Panc1 (cell line): Measurements from ENCODE around the gene TPSG1. TPM values are rescaled to one million over a fixed set of nuclear protein-coding genes. Genes with fewer than 3 reads are reported as not detected.
A peak's percentile ranks its signal among the peaks of the same experiment; 100 is the strongest.

ENCODE experiments used
- ATAC-seq: fragments of 200-7000 bp; cut with Tn5 transposase; 2 replicates; pipeline ENCODE4 v1.9.1; 2020; ENCODE audit warnings: mild to moderate bottlenecking, moderate library complexity
- BruUV-seq: library from RNA; stranded (reverse); fragments of 400-500 nt; replicated peaks from 2 replicates; lab custom pipeline; 2021; lab: Mats Ljungman, UMichigan
- CTCF ChIA-PET: fragments of 300-600 bp; sonication (Branson Sonifier 250); formaldehyde crosslinking; loops from one replicate; lab custom pipeline; 2022; ENCODE audit warnings: antibody characterized with exemption; lab: Charles Lee
- POLR2A ChIA-PET: fragments of 300-600 bp; sonication (Branson Sonifier 250); formaldehyde crosslinking; loops from one replicate; lab custom pipeline; 2022; ENCODE audit warnings: antibody characterized with exemption; lab: Charles Lee
- DNase-seq: peaks from one replicate; pipeline ENCODE4 v3.0.0-alpha.2; 2010; ENCODE audit warnings: low read depth, low spot score
- H3K27ac ChIP-seq: 2 replicates; pipeline ENCODE4 v1.5.1; 2011; ENCODE audit warnings: mild to moderate bottlenecking, low read length, inconsistent platforms
- H3K27me3 ChIP-seq: fragments of 200-500 bp; sonication (Bioruptor generic); 2 replicates; pipeline ENCODE4 v1.6.0; 2014; ENCODE audit warnings: low read length, inconsistent platforms; ENCODE audit not compliant: control insufficient read depth, insufficient read depth
- H3K36me3 ChIP-seq: fragments of 200-500 bp; sonication (Bioruptor generic); 2 replicates; pipeline ENCODE4 v1.5.1; 2014; ENCODE audit warnings: inconsistent platforms, mild to moderate bottlenecking, low read length, moderate library complexity; ENCODE audit not compliant: control insufficient read depth, insufficient read depth
- H3K4me1 ChIP-seq: 2 replicates; pipeline ENCODE4 v1.5.1; 2011; ENCODE audit warnings: inconsistent platforms, mild to moderate bottlenecking, low read length, moderate library complexity; ENCODE audit not compliant: control insufficient read depth, insufficient read depth
- H3K4me3 ChIP-seq, 2 experiments: 2 replicates each; pipeline ENCODE4 v1.5.1; 2011 to 2012; ENCODE audit warnings: low read depth in 2 of 2, low read length in 2 of 2, mild to moderate bottlenecking in 2 of 2, inconsistent platforms in 1 of 2, moderate library complexity in 1 of 2
- H3K9me3 ChIP-seq: fragments of 200-500 bp; sonication (Bioruptor generic); 2 replicates; pipeline ENCODE4 v1.5.1; 2014; ENCODE audit warnings: low read depth, mild to moderate bottlenecking, inconsistent platforms, low read length, moderate library complexity; ENCODE audit not compliant: control insufficient read depth, insufficient read depth
- POLR2AphosphoS5 ChIP-seq: IDR thresholded peaks from 2 replicates; pipeline ENCODE4 v1.6.1; 2012; ENCODE audit warnings: mild to moderate bottlenecking, low read depth, low read length, moderate library complexity
- REST ChIP-seq, 2 experiments: IDR thresholded peaks; 2 replicates each; pipeline ENCODE4 v1.6.1; 2011 to 2012; ENCODE audit warnings: low read depth in 2 of 2, control low read depth in 1 of 2, low read length in 1 of 2, mild to moderate bottlenecking in 1 of 2, moderate library complexity in 1 of 2; ENCODE audit not compliant: insufficient read depth in 1 of 2
- SIN3A ChIP-seq: IDR thresholded peaks from 2 replicates; pipeline ENCODE4 v1.6.1; 2012; ENCODE audit warnings: low read depth, mild to moderate bottlenecking, low read length, moderate library complexity, borderline replicate concordance; ENCODE audit not compliant: insufficient read depth
- TCF7L2 ChIP-seq: IDR thresholded peaks from 2 replicates; pipeline ENCODE4 v1.6.1; 2011; ENCODE audit warnings: mild to moderate bottlenecking, low read depth, low read length, inconsistent platforms
- in situ Hi-C: cut with HindIII; loops from 2 replicates; pipeline ENCODE4 v1.10.0; 2016; ENCODE audit warnings: low sequenced_read_pairs, low pct_unique_long_range_greater_than_20kb
- intact Hi-C: fragments of 100-400 bp; cut with micrococcal nuclease; formaldehyde crosslinking; loops from one replicate; pipeline ENCODE4 v1.10.0; 2022; ENCODE audit not compliant: unreplicated experiment
- total RNA-seq: library from RNA; stranded (reverse); gene quantifications from one replicate; pipeline ENCODE4 v1.2.1, GENCODE V29; 2021; ENCODE audit not compliant: unreplicated experiment
- TF ChIP-seq, protein P1 (sequence below): fragments of 450-650 bp; IDR thresholded peaks from 2 replicates; pipeline ENCODE4 v1.5.1; 2017; ENCODE audit warnings: mild to moderate bottlenecking

TPSG1 gene
- total RNA-seq, 1 experiment from 2014 or later, result 4.6 TPM

GRCh38 chr16:1258906-1259759 is 34.1 kb upstream of the TPSG1 start:
- Histone ChIP-seq H3K4me1 (no peaks in the 10 kb centered on the region; the same call in 1 of the 2 replicates), H3K9me3 (no peaks in the 10 kb centered on the region), H3K36me3 (no peaks in the 10 kb centered on the region), H3K27me3 (no peaks in the 10 kb centered on the region), H3K27ac (no peak overlapping the region), H3K4me3 (peak overlapping the region; percentile 22 to 50)
- TF ChIP-seq REST (IDR thresholded peaks at IDR 0.05; ENCODE audit: insufficient read depth in 1 of 2, low read depth in 2 of 2, low read length in 1 of 2) (no peak), TCF7L2 (no peak), SIN3A (no peak), POLR2AphosphoS5 (no peak)
- TF ChIP-seq, protein P1, sequence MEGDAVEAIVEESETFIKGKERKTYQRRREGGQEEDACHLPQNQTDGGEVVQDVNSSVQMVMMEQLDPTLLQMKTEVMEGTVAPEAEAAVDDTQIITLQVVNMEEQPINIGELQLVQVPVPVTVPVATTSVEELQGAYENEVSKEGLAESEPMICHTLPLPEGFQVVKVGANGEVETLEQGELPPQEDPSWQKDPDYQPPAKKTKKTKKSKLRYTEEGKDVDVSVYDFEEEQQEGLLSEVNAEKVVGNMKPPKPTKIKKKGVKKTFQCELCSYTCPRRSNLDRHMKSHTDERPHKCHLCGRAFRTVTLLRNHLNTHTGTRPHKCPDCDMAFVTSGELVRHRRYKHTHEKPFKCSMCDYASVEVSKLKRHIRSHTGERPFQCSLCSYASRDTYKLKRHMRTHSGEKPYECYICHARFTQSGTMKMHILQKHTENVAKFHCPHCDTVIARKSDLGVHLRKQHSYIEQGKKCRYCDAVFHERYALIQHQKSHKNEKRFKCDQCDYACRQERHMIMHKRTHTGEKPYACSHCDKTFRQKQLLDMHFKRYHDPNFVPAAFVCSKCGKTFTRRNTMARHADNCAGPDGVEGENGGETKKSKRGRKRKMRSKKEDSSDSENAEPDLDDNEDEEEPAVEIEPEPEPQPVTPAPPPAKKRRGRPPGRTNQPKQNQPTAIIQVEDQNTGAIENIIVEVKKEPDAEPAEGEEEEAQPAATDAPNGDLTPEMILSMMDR, result no peak
- POLR2A ChIA-PET, result interaction anchor here (0.6 kb wide), 1 partner anchor 19 kb away, joined by 3 read pairs; no protein-coding TSS in a partner anchor
- ATAC-seq (0 out of 2 replicates have a peak, but pooled peaks have one; percentile 7), DNase-seq (no peak)
- no TSS peak for BruUV-seq
- intact Hi-C loops, result no loop called here
- in situ Hi-C loops, result no loop called here
- CTCF ChIA-PET, result no interaction called here

- Histone ChIP-seq H3K27ac (no peak overlapping the region), H3K36me3 (no peaks in the 10 kb centered on the region), H3K9me3 (no peaks in the 10 kb centered on the region), H3K4me1 (no peaks in the 10 kb centered on the region; the same call in 1 of the 2 replicates), H3K4me3 (no peak overlapping the region), H3K27me3 (no peaks in the 10 kb centered on the region)
- DNase-seq (no peak), ATAC-seq (no peak)
- intact Hi-C loops, result no loop called here
- ChIA-PET POLR2A (interaction anchor here (0.6 kb wide), 1 partner anchor 18 kb away, joined by 3 read pairs; no protein-coding TSS in a partner anchor), CTCF (no interaction called here)
- in situ Hi-C loops, result no loop called here
- no peak for TF ChIP-seq REST (IDR thresholded peaks at IDR 0.05; ENCODE audit: insufficient read depth in 1 of 2, low read depth in 2 of 2, low read length in 1 of 2)
- TF ChIP-seq POLR2AphosphoS5, result no peak
- TF ChIP-seq, protein P1, result no peak
- no peak for TF ChIP-seq SIN3A
- TF ChIP-seq TCF7L2, result no peak
- BruUV-seq, result no TSS peak
Observed at GRCh38 chr16:1258225-1258600, 33.1 kb upstream of the TPSG1 start.
